ENCODE measurements around the gene TMEM33.
"Not testable (repeated sequence)": the region's sequence is repeated elsewhere in the genome, so short reads cannot be mapped to it uniquely, and the experiment has no call there.

The TMEM33 gene, protein sequence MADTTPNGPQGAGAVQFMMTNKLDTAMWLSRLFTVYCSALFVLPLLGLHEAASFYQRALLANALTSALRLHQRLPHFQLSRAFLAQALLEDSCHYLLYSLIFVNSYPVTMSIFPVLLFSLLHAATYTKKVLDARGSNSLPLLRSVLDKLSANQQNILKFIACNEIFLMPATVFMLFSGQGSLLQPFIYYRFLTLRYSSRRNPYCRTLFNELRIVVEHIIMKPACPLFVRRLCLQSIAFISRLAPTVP

DNA sequence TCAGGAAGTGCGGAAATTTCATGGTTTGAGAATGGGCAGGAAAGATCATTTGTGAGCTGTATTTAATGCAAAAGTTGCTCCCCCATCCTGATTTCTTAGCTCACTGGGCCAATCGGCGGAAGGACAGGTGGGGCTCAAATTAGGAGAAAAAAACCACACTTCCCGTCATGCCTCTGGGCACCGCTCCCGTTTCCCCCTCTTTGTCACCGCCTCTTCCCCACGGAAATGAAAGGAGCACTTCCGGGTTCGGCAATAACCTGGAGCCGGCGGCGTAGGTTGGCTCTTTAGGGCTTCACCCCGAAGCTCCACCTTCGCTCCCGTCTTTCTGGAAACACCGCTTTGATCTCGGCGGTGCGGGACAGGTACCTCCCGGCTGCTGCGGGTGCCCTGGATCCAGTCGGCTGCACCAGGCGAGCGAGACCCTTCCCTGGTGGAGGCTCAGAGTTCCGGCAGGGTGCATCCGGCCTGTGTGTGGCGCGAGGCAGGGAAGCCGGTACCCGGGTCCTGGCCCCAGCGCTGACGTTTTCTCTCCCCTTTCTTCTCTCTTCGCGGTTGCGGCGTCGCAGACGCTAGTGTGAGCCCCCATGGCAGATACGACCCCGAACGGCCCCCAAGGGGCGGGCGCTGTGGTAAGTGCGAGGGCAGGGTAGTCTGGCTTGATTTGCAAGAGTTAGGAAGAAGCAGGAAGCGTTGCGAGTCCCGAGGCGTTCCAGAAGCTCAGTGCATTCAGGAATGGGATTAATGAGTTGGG lies at the start of gene TMEM33:
Gene TMEM33 (plus strand): TSS at position 529 of the 751 bp plus-strand sequence. CDS start 56 bp downstream, at position 585.
- peak; percentile 89 to 91 (median 89) for DNase-seq

DNA sequence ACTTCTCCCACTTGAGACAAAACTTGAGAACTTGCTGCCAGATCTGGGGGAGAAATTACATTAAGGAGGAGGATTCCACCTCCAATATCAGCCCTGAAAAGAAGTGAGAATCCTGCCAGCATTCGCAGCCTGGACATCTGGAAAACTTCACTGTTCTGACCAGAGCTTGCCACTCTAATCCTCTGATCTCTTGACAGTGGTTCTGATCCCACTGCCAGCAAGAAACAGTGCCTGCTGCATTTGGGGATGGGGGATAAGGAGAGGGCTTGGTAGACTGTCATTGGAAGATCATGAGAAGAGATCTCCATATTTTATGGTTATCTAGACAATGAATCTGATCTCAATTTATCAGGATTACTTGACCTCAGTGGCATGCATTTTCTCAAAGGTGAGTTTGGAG lies 49.8 kb upstream of the TMEM33 start:
- DNase-seq, result no peak

DNA sequence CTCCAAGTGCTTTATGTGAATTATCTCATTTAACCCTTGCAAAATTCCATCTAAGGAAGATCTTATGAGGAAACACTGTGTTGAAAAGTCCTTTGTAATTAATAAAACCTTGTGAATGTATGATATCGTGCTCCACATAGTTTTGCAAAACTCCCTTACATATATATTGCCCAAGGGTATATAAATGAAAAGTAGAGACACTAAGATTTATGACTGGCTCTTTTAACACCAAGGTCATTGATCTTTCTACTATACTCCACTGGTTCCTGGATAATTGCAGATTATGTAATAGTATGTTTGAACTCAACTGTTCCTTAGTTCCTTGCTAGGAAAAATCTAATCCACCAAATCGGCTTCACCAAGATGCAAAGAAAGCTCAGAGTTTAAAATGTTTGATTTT lies 48.0 kb upstream of the TMEM33 start:
- DNase-seq, result no peak

DNA sequence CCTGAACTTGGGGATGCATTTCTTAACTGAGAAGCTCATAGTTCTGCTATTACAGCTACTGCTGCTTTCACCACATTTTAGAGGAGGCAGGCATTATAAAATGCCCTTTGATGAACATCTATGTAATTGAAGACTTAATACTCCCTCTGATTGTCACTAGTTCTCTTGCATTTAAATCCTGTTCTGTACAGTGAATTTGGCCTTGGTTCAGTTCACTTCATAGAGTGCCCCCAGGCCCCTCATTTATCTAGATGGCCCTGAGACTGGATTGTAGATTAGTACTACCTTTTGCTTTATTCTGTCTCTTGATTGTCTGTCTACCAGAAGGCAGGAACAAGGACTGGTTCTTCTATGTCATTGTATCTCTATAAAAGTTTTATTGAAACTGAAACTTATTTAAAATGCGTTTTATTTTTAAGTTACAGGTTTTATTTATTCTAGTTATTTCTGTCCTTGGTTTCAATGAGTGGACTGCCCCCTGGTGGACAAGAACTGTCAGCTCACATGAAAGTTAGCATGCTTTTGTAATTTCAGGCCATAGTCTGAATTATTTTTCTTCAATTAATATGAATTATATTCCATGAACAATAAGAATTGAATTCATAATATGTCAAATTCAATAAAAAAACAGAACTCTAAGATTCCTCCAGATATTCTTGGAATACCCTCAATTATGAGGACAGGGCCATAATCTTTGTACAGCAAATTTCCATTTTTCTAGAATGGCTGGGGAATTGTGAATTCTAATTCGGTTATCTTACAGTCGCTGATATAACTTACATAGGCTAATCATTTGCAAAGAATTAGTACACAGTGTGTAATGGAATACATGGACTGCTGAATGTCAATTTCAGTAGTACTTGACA lies 47.2 kb upstream of the TMEM33 start:
- DNase-seq, result peak; percentile 55 to 76 (median 71)

DNA sequence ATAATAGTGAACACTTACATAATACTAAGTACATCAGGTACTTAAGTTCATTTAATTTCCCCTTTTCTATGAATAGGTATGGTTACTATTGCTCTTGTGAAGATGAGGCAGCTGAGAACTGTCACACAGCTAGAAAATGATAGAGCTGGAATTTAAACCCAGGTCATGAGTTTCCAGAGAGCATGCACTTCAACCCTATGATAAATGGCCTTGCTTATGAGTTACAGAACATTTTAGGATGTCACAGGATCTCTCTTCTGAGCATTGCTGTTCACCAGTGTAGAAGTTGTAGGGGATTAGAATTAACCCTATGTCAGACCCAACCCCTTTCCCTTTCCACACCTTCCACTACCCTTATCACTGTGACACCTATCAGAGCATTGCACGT lies 46.5 kb upstream of the TMEM33 start:
- no peak for DNase-seq

DNA sequence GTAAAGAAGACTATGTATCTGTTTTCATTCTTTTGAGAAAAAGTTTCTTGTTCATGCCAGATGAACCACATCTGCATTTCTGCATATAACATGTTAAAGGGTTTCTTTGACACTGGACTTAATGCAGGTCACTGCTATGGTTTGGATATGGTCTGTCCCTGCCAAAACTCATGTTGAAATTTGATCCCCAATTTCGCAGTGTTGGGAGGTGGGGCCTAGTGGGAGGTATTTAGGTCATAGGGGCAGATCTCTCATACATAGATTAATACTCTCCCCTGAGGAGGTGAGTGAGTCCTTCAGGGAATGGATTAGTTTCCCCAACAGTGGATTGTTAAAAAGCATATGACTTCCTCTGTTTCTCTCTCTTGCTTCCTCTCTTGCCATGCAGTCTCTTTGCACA lies 45.9 kb upstream of the TMEM33 start:
- no peak for DNase-seq

DNA sequence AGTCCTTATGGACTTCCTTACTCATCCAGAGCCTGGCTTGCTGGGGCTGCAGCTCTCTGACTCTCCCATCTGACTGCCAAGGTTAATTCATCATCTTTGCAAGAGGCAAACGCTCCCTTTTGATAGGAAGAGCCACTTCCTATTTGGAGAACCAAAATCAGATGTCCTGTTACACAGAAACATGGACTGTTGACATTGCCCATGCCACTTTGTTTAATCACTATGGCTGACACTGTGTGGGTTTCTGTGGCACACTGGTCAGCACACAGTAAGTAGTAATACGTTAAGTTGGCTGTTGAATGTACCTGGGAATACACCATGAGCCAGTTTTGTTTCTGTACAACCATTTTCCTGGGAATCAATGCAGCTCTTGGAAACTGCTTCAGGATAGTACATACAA lies 45.1 kb upstream of the TMEM33 start:
- DNase-seq, result no peak

DNA sequence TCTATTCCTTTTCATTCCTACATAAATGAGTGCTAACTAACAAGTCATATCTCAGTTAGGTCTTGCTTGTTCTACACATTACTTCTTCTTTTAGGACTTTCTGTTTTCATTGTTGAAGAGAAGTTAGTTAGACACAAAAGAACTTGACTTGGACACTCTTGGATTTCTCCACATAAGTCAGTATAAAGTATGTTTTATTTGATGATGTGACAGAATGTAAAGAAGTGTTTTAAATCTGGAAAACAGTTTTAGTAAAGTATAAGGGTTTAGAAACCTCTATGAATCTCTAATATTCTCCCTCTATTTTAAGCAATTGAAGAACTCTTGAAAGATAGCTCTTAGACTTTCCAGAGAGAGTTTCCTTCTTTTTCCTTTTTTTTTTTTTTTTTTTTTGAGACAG lies 38.6 kb upstream of the TMEM33 start:
- DNase-seq, result no peak

DNA sequence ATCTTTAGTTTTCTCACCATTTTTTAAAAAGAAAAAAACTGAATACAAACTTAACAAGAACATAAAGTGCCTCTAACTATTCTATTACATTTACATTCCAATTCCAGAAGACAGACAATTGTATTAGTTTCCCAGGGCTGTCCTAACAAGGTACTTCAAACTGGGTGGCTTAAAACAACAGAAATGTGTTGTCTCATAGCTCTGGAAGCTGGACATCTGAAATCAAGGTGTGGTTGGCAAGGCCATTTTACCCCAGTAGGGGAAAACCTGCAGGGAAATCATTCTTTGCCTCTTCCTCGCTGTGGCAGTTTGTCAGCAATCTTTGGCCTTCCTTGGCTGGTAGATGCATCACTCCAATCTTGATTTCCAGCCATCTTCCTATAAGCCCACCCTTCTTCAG lies 37.5 kb upstream of the TMEM33 start:
- DNase-seq, result no peak

DNA sequence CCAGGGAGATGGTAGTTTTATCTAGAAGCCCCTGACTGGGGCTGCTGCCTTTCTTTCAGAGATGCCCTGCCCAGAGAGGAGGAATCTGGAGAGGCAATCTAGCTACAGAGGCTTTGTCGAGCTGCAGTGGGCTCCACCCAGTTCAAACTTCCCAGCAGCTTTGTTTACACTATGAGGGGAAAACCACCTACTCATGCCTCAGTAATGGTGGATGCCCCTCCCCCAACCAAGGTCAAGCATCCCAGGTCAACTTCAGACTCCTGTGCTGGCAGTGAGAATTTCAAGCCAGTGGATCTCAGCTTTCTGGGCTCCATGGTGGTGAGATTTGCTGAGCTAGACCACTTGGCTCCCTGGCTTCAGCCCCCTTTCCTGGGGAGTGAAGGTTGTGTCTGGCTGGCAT lies 26.1 kb upstream of the TMEM33 start:
- DNase-seq, result not testable (repeated sequence)

DNA sequence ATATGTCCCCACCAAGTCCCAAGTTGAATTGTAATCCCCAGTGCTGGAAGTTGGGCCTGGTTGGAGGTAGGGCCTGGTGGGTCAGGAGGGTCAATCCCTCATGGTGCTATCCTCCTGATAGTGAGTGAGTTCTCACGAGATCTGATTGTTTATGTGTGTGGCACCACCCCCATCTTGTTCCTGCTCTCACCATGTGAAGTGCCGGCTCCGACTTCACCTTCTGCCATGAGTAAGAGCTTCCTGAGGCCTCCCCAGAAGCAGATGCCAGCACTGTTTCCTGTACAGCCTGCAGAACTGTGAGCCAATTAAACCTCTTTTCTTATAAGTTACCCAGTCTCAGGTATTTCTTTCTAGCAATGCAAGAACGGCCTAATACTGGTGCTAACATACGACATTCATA lies 22.7 kb upstream of the TMEM33 start:
- no peak for DNase-seq

DNA sequence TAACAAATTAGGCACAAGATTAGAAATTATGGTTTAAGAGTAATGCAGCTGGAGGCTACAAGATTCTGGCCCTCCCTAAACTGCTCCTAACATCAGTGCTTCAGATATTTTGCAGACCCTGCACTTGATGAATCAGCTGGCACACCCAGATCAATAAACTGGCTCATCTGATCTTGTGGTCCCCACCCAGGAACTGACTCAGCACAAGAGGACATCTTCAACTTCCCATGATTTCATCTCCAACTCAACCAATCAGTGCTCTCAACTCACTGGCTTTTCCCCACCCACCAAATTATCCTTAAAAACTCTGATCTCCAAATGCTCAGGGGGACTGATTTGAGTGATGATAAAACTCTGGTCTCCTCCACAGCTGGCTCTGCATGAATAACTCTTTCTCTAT lies 21.7 kb upstream of the TMEM33 start:
- DNase-seq, result no peak

DNA sequence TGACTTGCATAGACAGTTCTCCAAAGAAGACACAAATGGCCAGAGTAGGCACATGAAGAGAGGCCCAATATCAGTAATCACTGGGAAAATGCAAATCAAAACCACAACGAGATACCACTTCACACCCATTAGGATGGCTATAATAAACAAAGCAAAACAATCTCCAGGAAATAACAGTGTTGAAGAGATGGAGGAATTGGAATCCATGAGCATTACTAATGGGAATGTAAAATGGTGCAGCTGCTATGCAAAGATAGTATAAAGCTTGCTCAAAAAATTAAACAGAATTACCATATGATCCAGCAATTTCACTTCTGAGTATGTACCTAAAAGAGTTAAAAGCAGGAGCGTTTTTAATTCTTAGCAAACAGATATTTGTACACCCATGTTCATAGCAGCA lies 17.0 kb upstream of the TMEM33 start:
- DNase-seq, result no peak

DNA sequence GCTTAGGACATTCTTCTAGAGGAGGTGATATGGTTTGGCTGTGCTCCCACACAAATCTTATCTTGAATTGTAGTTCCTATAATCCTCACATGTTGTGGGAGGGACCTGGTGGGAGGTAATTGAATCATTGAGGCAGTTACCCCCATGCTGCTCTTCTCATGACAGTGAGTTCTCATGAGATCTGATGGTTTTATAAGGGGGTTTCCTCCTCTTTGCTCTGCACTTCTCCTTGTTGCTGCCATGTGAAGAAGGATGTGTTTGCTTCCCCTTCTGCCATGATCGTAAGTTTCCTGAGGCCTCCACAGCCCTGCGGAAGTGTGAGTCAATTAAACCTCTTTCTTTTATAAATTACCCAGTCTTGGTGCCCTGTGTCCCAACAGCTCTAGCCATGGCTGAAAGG lies 14.8 kb upstream of the TMEM33 start:
- DNase-seq, result peak; percentile 53 to 63 (median 63)

DNA sequence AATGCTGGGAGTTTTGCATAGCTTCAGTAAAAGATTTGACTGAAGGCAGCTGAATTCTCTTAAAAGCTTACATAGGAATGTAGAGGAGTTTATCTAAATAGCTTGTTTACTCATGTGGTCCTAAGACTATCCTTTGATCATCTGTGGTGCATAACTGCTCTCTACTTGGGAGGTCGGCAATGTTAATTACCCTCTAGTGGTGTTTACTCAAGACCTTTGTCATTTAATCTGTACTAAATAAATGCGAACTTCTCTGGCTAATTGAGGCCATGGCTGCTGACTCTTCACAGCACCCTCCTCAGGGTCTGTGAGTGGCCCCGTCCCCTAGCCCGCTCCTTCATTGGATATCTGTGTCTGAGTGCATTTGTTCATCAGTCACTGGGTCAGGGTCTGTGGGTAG lies 13.8 kb upstream of the TMEM33 start:
- DNase-seq, result no peak

DNA sequence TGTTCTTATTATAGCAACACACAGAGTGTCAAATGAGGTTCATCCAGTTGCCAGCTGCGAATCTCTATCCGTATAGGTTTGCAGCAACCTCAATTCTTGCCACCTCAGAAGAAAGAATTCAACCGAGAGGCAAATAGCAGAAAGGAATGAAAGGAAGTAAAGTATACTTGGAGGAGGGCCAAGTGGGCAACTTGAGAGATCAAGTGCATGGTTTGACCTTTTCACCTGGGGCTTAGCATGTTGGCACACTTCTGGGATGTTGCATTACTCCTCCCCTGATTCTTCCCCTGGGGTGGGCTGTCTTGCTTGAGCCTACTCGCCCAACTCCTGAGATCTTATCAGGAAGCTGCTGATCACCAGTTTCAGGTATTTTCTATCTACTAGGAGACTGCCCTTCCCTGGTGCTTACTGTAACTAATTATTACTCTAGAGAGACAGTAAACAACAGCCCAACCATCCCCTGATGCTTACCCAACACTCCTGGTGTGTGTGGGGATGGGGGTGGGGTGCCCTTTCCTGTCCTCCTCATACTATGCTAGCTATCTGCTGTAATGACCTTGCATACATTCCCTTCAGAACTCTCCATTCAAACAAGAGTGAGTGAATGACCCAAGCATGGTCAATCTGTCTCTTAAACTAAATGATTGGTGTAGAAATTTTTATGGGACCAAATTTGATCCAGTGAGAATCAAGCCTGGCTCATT lies 7.3 kb upstream of the TMEM33 start:
- no peak for DNase-seq

DNA sequence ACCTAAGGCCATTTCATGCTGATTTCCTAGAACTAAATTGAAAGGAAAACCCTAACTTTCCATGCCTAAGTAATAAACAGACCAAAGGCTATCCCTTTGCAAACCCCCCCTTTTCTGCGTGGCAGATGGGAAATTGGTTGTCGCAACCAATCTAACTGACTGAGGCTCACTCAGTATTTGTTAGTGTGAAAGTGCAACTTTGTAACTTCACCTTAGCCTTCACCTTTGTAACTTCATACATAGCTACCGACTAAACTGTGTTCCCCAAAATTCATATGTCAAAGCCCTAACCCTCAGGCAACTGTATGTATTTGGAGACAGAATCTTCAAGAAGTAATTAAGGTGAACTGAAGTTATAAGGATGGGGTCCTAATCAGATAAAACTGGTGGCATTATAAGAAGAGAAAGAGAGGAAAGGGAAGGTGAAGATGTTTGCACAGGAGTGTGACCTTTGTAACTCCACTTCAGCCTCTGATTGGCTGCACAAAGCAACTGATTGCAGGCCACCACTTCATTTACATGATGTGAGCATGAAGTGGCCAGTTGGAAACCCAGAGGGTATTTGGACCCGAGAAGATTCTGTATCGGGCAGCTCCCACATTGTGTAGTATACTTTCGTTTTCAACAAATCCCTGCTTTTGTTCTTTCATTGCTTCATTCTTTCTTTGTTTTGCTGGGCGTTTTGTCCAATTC lies 4.9 kb upstream of the TMEM33 start:
- no peak for DNase-seq

DNA sequence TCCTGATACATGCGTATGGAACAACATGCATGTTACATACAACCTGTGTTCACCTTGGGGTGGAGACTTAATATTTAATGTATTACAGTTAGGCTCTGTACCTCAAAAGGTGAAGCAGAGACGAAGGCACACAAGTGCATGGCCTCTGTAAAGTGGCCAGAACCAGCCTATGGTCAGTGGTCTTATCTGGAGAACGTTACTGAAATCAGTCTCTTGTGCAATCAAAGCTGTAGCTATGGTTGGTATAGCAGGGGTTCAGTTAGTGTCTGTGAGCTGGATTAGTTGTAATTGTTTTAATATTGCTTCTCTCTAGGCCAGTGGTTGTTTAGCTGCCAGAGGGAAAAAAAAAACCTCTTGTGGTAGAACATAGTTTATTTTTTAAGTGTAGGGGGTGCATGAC lies 2.2 kb upstream of the TMEM33 start:
- DNase-seq, result no peak

DNA sequence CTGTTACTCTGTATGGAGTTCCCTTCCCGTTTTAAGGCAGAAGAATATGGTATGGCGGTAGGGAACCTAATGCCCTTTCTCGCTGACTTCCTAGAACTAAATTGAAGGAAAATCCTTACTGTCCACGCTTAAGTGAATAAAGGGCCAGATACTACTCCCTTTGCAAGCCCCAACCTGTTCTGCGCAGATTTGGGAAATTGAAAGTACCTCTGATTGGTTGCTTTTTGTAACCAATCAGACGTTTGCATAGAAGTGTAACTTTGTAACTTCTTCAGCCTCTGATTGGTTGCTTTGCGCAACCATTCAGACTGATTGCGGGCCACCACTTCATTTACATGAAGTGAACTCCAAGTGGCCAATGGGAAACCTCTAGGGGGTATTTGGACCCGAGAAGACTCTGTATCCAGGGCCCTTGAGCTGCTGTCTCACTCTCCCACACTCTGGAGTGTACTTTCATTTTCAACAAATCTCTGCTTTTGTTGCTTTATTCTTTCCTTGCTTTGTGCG lies 1.2 kb upstream of the TMEM33 start:
- peak; percentile 85 to 95 (median 92) for DNase-seq

DNA sequence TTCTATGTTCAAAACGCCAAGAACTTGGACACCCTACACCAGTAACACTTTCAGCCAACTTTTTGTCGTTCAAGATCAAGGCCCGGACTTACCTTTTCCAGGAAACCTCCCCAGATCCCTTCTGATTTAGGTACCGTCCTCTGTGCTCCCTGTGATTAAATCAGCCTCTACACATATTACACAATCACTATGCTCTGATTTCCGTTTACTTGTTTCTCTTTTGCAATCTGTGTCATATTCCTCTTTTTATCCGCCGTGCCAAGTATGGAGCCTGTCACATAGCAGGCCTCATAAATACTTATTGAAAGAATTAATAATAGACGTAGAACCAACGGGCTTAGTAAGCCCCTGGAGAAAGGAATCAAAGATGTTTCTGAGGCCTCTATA lies 722 bp upstream of the TMEM33 start:
- DNase-seq, result peak; percentile 64 to 87 (median 84)

DNA sequence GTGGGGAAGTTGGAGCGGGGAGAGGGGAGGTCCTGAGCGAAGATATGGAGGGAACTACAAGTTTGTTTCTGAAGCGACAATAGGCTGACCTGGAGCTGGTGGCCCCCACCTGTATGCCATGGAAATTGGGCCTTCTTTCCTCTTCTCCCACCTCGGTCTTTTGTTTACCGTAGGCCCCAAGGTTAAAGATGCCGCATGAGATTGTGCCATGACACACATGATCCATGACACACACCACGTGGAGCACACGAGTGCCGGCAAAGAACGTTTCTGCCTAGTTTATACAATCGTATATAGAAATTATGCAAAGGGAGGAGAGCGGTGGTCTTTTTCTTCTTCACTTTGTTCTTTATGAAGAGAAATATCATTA lies 408 bp downstream of the TMEM33 start:
- DNase-seq, result peak; percentile 46 to 59 (median 55)

DNA sequence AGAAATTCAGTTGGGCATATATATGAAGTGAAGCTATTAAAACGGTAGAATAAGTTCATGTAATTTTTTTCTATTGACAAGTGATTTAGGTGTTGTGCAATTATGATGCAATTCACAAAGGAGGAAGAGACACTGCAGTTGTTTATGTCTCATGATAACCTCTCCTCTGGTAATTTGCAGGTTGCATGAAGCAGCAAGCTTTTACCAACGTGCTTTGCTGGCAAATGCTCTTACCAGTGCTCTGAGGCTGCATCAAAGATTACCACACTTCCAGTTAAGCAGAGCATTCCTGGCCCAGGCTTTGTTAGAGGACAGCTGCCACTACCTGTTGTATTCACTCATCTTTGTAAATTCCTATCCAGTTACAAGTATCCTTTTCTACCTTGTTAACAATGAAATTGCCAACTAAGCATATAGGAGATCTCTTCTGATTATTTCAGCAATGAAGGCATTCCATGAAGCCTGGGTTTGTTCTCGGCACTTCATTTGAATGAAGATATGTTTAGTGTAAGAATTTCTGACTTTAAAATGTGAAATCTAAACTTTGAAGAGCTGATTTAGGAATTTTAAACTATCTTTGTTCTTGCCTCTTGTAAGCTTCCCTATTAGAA lies 3.9 kb downstream of the TMEM33 start:
- peak; percentile 33 to 74 (median 71) for DNase-seq
